K562 (cell line): ENCODE measurements around the gene CLSTN2.

Source experiments
- CBX3 ChIP-seq, 2 experiments: IDR thresholded peaks; 1 replicate in 1 of 2; 2 replicates in 1 of 2; pipeline ENCODE4 v1.6.1; 2012; ENCODE audit warnings: inconsistent platforms in 2 of 2, low read length in 2 of 2, borderline replicate concordance in 1 of 2, control low read depth in 1 of 2
- CTCF ChIP-seq, 3 experiments: IDR thresholded peaks in 2 of 3; conservative IDR thresholded peaks in 1 of 3; 2 replicates each; pipeline ENCODE4 v1.5.1; 2011 to 2012; ENCODE audit warnings: low read length in 3 of 3, mild to moderate bottlenecking in 3 of 3, control low read depth in 2 of 3, improper control_type of control experiment in 1 of 3, inconsistent platforms in 1 of 3, low read depth in 1 of 3, mixed read lengths in 1 of 3, moderate library complexity in 1 of 3; ENCODE audit not compliant: insufficient read depth in 2 of 3
- DPF2 ChIP-seq: fragments of 450-650 bp; IDR thresholded peaks from 2 replicates; pipeline ENCODE4 v1.6.1; 2016
- EP300 ChIP-seq: IDR thresholded peaks from 2 replicates; pipeline ENCODE4 v1.6.1; 2012; ENCODE audit warnings: low read length, improper control_type of control experiment
- EZH2 ChIP-seq: IDR thresholded peaks from 2 replicates; pipeline ENCODE4 v1.6.1; 2012; ENCODE audit warnings: low read depth, mild to moderate bottlenecking, inconsistent platforms, low read length, borderline replicate concordance
- FOXP4 ChIP-seq: sonication (generic); formaldehyde crosslinking; IDR thresholded peaks from 2 replicates; pipeline ENCODE4 v1.8.0; 2022; ENCODE audit warnings: mild to moderate bottlenecking, missing genetic modification reagents, borderline replicate concordance
- MYBL2 ChIP-seq, 2 experiments: fragments of 450-650 bp in 1 of 2; sonication (generic) in 1 of 2; formaldehyde crosslinking in 1 of 2; IDR thresholded peaks; 2 replicates each; pipeline versions ENCODE4 v1.6.1 to v1.8.1; 2017 to 2022; ENCODE audit warnings: borderline replicate concordance in 1 of 2, inconsistent platforms in 1 of 2, low read depth in 1 of 2, mild to moderate bottlenecking in 1 of 2, missing genetic modification reagents in 1 of 2, moderate library complexity in 1 of 2
- NR1H2 ChIP-seq: sonication (generic); formaldehyde crosslinking; IDR thresholded peaks from 2 replicates; pipeline ENCODE4 v1.4.0; 2020; ENCODE audit warnings: mild to moderate bottlenecking, missing genetic modification reagents
- SMARCC2 ChIP-seq: fragments of 450-650 bp; IDR thresholded peaks from 2 replicates; pipeline ENCODE4 v1.6.1; 2017; ENCODE audit warnings: antibody characterized with exemption, moderate library complexity, mild to moderate bottlenecking, low read depth
- SRSF9 ChIP-seq: fragments of 200-400 bp; formaldehyde crosslinking; IDR thresholded peaks from 2 replicates; pipeline ENCODE4 v1.6.1; 2017; ENCODE audit warnings: low read depth, low read length, borderline replicate concordance
- TAF7 ChIP-seq: fragments of 450-650 bp; IDR thresholded peaks from 2 replicates; pipeline ENCODE4 v1.6.1; 2016; ENCODE audit warnings: missing genetic modification characterization, missing compliant biosample characterization
- USF2 ChIP-seq: sonication (generic); formaldehyde crosslinking; IDR thresholded peaks from 2 replicates; pipeline ENCODE4 v1.5.0; 2020; ENCODE audit warnings: missing genetic modification reagents
- ZNF280B ChIP-seq: fragments of 250-450 bp; sonication (Bioruptor Pico); IDR thresholded peaks from 2 replicates; pipeline ENCODE4 v1.5.1; 2021; ENCODE audit warnings: mild to moderate bottlenecking
- ZSCAN29 ChIP-seq: fragments of 450-650 bp; IDR thresholded peaks from 2 replicates; pipeline ENCODE4 v1.6.1; 2017

GRCh38 chr3:140234256-140234655 is 299.3 kb downstream of the CLSTN2 start:
- TF ChIP-seq EP300 = no peak
- TF ChIP-seq ZSCAN29 = no peak
- no peak for TF ChIP-seq TAF7 (tag)
- TF ChIP-seq MYBL2 (IDR thresholded peaks at IDR 0.05; ENCODE audit: low read depth) = no peak
- no peak for TF ChIP-seq MYBL2 (CRISPR knock-in tag; IDR thresholded peaks at IDR 0.05; ENCODE audit: borderline replicate concordance)
- no peak for TF ChIP-seq FOXP4 (CRISPR knock-in tag)
- TF ChIP-seq CTCF (IDR thresholded peaks at IDR 0.05 in 2 of 3, conservative IDR thresholded peaks at IDR 0.05 in 1 of 3; ENCODE audit: insufficient read depth in 2 of 3, low read depth in 1 of 3, low read length in 3 of 3) = no peak
- no peak for TF ChIP-seq NR1H2
- TF ChIP-seq SRSF9 = no peak
- TF ChIP-seq DPF2 = no peak
- no peak for TF ChIP-seq ZNF280B (CRISPR knock-in tag)
- no peak for TF ChIP-seq SMARCC2
- TF ChIP-seq CBX3 (IDR thresholded peaks at IDR 0.05; ENCODE audit: borderline replicate concordance in 1 of 2, low read length in 2 of 2) = no peak
- TF ChIP-seq EZH2 = no peak
- TF ChIP-seq USF2 (CRISPR knock-in tag) = no peak
